Tongue (tissue), 2 donors: ENCODE measurements around the gene KDM4C. TPM values are rescaled to one million over a fixed set of nuclear protein-coding genes. Genes with fewer than 3 reads are reported as not detected.
A peak's percentile ranks its signal among the peaks of the same experiment; 100 is the strongest.

Experiments used
- DNase-seq: peaks from one replicate; pipeline ENCODE4 v3.0.0-alpha.2; 2015
- total RNA-seq: library from RNA; depleted of rRNA; stranded (reverse); fragments of >200 nt; gene quantifications from one replicate; pipeline ENCODE4 v1.2.3, GENCODE V29; 2014

Gene KDM4C
- total RNA-seq, 1 donor from 2014 or later = 51.6 TPM

DNA sequence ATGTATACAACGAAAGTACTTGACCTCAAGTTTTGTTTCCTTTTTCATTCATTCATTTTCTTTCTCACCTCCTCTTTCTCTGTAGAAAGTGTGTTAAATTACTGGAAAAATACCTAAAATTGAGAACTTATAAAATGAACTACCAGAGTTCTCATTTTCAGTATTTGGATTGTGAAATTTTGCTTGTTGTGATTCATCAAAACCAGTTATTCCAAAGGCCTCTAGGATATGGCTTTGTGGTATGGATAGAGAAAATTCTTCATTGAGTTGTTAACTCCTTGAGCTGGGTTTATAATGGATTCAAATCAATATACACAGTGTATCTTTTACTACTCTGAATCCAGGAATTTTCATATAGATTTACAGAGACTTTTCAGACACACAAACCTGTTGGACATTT, 287.6 kb downstream of the KDM4C start:
- DNase-seq = no peak

DNA sequence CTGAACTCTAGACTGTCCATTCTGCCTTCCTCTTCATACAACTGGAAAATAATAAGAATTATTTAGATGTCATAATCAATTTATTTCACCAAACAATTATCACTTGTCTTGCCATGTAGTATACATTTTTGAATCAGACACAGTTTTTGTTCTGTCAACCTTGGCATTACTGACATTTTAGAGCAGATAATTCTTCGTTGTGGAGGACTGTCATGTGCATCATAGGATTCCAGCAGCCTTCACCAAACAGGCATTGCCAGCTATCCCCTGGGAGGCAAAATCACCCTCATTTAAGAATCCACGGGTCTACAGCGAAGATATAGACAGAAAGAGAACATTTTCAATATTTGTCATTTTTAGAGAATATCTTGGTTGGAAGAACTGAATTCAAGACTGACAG, 293.9 kb downstream of the KDM4C start:
- DNase-seq = no peak

GRCh38 chr9:7053903-7054302, 296.1 kb downstream of the KDM4C start:
- DNase-seq = no peak

DNA sequence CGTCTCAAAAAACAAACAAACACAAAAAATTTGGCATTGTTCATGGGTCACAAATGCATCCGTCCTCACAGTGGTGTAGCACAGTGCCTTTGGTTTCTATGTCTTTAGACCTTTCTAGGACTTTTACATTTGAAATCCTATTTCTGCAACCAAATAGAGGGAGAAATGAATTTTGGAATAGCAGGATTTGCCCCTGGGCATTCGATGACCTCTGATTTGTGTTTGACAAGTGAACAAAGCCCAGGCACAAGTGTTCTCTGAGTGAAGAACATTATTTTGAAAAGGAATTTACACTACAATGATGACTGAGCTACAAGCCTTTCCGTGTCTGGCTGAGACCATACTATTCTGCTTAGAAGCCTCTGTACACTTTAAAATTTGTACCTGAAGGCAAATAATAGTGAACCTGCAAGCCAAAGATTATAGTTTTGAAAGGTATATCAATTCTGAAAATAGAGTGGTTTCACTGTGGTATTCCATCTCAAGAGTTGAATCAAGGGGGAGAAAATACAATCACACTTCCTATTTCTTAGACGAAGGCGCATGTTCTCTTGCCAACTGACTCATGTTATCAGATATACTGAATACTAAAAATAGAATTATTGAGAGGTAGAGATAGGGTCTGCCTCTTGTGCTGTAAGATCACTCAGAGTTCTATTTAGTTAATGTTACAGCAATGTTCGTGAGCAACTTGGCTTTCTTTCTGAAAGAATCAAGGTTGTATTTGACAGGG, 297.6 kb downstream of the KDM4C start:
- no peak for DNase-seq

- DNase-seq = no peak
Observed at GRCh38 chr9:7056254-7056653, 298.5 kb downstream of the KDM4C start.

- peak; percentile 63 for DNase-seq
Observed at GRCh38 chr9:7058473-7058872, 300.7 kb downstream of the KDM4C start.

DNA sequence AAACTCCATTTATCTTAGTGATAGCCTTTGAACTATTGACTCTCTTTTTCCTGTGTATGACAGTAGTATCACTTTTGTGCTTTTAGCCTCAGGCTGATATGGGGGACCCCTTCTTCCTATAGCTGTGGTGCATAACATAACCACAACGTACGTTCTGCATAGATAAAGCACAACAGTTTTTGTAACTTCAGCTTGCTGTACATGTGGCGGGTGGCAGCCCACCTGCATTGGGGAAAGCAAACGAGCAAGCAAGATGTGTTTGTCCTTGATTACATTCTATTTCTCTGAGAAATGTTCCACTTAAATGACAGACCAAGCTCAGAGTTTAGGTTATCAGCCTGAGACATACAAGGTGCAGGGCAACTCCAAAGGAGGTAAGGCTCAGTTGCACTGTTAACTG, 309.4 kb downstream of the KDM4C start:
- DNase-seq = no peak

DNA sequence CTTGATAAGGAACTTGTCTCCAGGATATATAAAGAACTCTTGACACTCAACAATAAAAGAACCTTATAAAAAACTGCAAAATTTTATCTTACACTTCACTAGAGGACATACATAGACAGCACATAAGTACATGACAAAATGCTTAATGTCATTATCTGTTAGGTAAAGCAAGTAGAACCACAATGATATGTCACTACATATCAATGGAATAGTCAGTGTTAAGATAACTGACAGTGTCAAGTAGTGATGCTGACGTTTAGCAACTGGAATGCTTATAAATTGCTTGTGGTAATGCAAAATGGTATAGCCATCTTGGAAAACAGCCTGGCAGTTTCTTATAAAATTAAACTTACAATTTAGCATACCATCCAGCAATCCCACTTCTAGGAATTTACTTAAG, 314.1 kb downstream of the KDM4C start:
- no peak for DNase-seq

GRCh38 chr9:7073706-7074105, 315.9 kb downstream of the KDM4C start:
- DNase-seq = no peak

DNA sequence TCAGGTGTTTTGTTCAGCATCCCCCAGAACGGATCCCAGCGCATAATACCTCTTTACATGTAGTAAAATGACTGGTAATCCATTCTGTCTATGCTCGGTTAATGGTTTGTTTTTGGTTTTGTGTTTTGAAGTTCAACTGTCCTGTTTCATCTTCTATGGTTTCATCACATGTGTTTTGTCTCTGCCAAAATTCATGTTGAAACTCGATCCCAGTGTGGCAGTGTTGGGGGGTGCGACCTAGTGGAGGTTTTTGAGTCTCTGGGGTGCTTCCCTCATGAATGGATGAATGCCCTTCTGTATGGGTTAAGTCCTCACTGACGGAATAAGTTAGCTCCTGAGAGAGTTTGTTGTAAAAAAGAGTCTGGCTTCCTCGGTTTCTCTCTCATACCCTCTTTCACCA, 317.4 kb downstream of the KDM4C start:
- no peak for DNase-seq

DNA sequence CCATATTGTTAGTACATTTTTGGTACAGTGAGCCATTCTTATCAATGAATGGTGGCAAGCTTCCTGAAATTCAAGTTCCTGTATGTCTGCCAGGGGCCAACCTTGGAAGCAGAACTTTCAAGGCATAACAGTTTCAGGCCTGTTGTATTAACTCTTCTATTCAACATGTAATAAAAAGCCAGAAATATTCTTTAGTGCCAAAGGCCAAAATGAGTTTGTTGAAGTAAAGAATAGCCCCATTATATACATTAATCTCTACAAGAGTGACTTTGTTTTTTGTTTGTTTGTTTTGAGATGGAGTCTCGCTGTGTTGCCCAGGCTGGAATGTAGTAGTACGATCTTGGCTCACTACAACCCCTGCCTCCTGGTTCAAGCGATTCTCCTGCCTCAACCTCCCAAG, 321.3 kb downstream of the KDM4C start:
- DNase-seq = no peak

GRCh38 chr9:7081065-7081600, 323.4 kb downstream of the KDM4C start:
- no peak for DNase-seq

DNA sequence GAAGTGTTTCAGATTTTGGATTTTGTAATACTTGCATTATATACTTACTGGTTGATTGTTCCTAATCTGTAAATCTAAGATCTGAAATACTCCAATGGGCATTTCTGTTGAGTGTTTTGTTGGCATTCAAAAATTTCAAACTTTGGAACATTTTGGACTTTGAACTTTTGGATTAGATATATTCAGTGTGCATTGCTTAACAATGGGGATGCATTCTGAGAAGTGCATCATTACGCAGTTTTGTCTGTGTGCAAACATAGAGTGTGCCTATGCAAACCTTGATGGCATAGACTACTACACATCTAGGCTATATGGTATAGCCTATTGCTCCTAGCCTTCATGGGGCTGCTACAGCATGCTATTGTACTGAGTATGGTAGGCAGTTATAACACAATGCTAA, 325.4 kb downstream of the KDM4C start:
- no peak for DNase-seq

GRCh38 chr9:7085357-7085756, 327.6 kb downstream of the KDM4C start:
- no peak for DNase-seq

DNA sequence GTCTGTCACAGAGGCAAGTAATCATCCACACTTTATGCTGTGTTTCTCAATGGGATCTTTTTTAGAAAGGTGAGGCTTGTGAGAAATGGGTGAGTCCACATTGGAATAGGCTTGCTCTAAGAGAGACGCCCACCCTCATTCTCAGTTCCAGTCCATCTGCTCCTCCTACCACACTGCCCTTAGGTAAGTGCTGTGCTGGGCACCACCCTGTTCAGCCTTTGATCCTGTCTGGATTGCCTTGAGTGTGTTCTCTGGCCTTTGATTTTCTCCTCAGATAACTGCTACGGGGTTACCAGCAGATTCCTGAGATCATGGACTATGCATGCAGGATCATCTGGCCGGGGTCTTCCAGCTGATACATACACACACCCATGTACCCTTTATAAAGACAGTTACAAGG, 328.6 kb downstream of the KDM4C start:
- no peak for DNase-seq

DNA sequence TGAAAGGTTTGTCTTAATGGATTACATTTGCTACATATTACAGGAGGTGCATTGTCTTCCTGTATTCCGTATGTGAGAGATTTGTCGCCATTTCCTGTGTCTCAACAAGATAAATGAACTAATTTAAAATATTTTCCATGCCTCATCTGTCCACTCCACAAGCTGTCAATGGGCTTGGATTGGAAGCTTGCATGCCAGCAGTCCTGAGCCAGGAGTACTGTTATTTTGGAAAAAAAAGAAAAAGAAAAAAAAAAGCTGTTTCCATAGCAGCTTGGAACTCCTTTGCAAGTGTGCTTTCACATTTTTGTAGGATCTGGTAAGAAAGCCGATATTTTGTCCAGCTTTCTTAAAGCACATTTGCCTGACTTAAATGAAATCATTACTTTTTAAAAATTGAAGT, 330.8 kb downstream of the KDM4C start:
- DNase-seq = peak; percentile 26

DNA sequence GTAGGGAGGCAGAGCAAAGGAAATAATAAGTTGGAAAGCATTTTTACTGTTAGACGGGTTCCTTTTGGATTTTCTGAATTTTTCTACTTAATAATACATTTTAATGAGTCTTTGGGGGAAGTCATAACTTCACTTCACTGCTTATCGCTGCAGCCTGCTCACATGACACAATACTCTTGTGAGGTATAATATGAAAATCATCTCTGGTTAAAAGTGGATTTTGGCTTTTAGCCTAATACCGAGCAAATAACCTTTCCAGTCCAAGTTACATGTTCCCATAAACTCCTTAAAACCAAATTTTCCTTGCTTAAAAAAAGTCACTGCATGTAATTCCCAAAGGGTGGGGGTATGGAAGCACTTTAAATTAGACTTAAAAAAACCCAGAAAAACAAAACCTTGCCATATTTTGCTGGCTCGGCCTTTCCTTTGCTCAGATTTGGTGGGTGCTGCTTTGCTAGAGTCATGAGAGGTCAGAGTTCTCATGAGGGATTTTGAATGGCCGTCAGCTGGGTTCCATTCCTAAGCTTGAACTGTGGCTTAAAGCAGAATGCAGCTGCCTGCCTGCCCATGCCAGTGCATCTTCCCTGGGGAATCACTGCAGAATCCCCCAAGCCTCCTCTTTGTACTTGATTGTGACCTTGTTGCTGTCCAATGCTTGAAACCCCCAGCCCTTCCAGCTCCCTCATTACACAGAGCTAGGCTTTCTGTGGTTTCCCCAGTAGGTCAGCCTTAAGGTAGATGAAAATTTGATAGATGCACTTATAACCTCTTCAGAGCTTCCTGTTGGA, 331.8 kb downstream of the KDM4C start:
- peak; percentile 20 for DNase-seq

DNA sequence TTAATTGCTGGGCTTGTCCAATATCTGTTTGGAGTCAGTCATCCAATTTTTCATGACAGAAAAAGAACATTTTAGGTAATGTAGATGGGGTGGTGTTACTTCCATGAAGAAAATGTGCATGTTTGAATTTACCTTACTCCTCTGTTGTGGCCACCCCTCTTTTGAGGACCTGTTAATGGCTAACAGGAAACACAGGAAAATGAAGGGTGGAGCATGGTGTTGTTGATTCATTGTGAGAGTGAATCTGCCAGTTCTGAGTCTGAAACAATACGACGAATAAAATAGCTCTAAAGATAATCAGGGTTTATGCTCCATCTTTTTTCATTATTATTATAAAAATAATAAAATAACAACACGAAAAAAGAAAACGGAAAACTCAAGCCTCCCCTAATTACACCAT, 335.3 kb downstream of the KDM4C start:
- DNase-seq = no peak

DNA sequence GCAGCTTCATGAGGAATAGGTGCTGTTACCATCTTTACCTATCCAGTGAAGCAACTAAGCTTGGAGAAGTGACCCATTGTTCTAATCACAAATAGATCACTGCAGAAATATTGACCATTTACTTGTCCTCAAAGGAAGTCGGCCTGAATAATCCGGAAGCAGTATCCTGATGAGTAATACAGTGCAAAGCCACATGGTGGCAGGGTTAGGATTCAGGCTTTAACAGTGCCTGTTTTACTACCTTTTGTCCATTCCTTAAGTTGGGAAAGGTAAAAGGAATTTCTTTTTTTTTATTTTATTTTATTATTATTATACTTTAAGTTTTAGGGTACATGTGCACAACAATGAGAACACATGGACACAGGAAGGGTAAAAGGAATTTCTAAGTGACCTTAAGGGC, 336.3 kb downstream of the KDM4C start:
- DNase-seq = no peak

DNA sequence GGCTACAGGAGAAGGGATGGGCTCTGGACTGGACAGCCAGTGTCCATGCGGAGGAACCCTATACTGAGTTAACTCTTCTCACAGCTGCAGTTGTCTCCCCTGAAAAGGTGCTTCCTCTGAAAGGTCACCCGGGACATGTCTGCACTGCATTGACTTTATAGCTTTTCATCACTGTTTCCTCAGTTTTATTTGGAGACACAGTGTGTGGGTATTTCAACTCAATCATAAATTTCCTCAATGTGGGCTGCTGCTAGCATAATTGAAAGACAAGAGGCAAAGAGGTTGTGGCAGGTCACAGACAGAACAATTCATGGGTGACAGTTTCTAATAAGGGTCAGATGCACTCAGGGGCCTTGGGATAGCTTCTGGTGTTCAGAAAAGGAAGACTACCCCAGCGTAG, 336.8 kb downstream of the KDM4C start:
- DNase-seq = no peak

- DNase-seq = no peak
Observed at GRCh38 chr9:7095058-7095457, 337.3 kb downstream of the KDM4C start.

DNA sequence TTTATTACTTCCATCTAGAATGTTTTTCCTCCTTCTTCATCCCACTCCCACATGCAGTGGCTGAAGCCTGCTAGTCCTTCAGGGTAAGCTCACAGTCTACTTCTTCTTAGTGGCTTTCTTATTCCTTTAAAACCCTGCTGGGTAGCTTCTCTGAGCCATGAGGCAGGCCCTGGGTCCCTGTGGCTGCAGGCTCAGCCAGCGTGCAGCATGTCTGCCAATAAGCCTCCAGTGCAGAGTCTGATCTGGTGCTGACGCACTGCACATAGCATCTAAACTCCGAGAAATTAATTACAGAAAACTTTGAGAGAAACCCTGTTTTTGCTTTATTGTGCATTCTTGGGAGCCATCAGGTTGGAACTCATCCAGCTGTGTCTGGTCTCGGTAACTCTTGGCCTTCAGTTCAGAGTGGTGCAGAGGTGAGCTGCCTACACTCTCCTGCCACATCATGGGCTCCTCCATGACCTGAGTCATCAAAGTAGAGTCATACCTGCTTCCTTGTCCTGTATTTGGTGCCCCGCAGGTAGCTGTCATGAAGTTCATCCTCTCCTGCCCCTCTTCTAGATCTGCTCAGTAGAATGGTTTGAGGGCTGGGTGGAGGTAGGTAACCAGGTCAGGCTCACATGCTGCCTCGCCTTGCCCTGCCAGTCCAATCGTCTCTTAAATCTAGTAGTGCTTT, 339.4 kb downstream of the KDM4C start:
- no peak for DNase-seq
